ENCODE results near the gene IQGAP3. TPM values are rescaled to one million over a fixed set of nuclear protein-coding genes. Genes with fewer than 3 reads are reported as not detected.
A peak's percentile ranks its signal among the peaks of the same experiment; 100 is the strongest.

The IQGAP3 gene
- total RNA-seq, 1 donor from 2014 or later: 1.7 TPM

GRCh38 chr1:156601892-156602291 is 29.5 kb upstream of the IQGAP3 start:
- H3K9me3 ChIP-seq: no peaks in the 10 kb centered on the region
- TF ChIP-seq CTCF (IDR thresholded peaks at IDR 0.05): no peak
- H3K4me3 ChIP-seq: peak overlapping the region; percentile 76
- intact Hi-C loops (cut with DNase I): no loop called here
- no peaks in the 10 kb centered on the region for H3K27me3 ChIP-seq (ENCODE audit: low read depth)
- peak overlapping the region; percentile 77 for H3K27ac ChIP-seq
- peaks cover 18% of the 10 kb centered on the region for H3K4me1 ChIP-seq
- peaks cover 21% of the 10 kb centered on the region for H3K36me3 ChIP-seq
- ATAC-seq: peak in 1 of 2 donors; percentile 7
- no peak for DNase-seq

- Histone ChIP-seq H3K27me3 (ENCODE audit: low read depth) (no peaks in the 10 kb centered on the region), H3K4me3 (peak within 1 kb of the TSS; percentile 76), H3K36me3 (peaks cover 27% of the 10 kb centered on the region), H3K27ac (peak within 1 kb of the TSS; percentile 77), H3K9me3 (no peaks in the 10 kb centered on the region), H3K4me1 (peaks cover 18% of the 10 kb centered on the region)
- peak; percentile 83 for DNase-seq
- TF ChIP-seq CTCF (IDR thresholded peaks at IDR 0.05): no peak
- peak; percentile 88 to 95 for ATAC-seq
- intact Hi-C loops (cut with DNase I): no loop called here
Measured at GRCh38 chr1:156601122-156601830, 28.9 kb upstream of the IQGAP3 start, which contains the start of gene GPATCH4. Gene GPATCH4 (minus strand): TSS chr1:156601479.

GRCh38 chr1:156600733-156601121 is 28.4 kb upstream of the IQGAP3 start:
- Histone ChIP-seq H3K27me3 (ENCODE audit: low read depth) (no peaks in the 10 kb centered on the region), H3K4me3 (peak overlapping the region; percentile 76), H3K4me1 (peaks cover 18% of the 10 kb centered on the region), H3K9me3 (no peaks in the 10 kb centered on the region), H3K36me3 (peaks cover 33% of the 10 kb centered on the region), H3K27ac (peak overlapping the region; percentile 77)
- intact Hi-C loops (cut with DNase I): no loop called here
- DNase-seq: no peak
- ATAC-seq: peak in 1 of 2 donors; percentile 18
- no peak for TF ChIP-seq CTCF (IDR thresholded peaks at IDR 0.05)

GRCh38 chr1:156599811-156600210 is 27.4 kb upstream of the IQGAP3 start:
- no peak for DNase-seq
- Histone ChIP-seq H3K36me3 (peaks cover 42% of the 10 kb centered on the region), H3K4me3 (no peak overlapping the region), H3K4me1 (peaks cover 18% of the 10 kb centered on the region), H3K27ac (no peak overlapping the region), H3K27me3 (ENCODE audit: low read depth) (no peaks in the 10 kb centered on the region), H3K9me3 (no peaks in the 10 kb centered on the region)
- intact Hi-C loops (cut with DNase I): no loop called here
- no peak for TF ChIP-seq CTCF (IDR thresholded peaks at IDR 0.05)
- ATAC-seq: peak in 1 of 2 donors; percentile 10

GRCh38 chr1:156598731-156599432 is 26.5 kb upstream of the IQGAP3 start:
- Histone ChIP-seq H3K27me3 (ENCODE audit: low read depth) (no peaks in the 10 kb centered on the region), H3K27ac (no peak overlapping the region), H3K36me3 (peaks cover 48% of the 10 kb centered on the region), H3K9me3 (no peaks in the 10 kb centered on the region), H3K4me3 (no peak overlapping the region), H3K4me1 (peaks cover 18% of the 10 kb centered on the region)
- intact Hi-C loops (cut with DNase I): no loop called here
- no peak for TF ChIP-seq CTCF (IDR thresholded peaks at IDR 0.05)
- DNase-seq (no peak), ATAC-seq (no peak)
